LHCN-M2 (cell line): ENCODE data around the gene M1AP. TPM values are rescaled to one million over a fixed set of nuclear protein-coding genes. Genes with fewer than 3 reads are reported as not detected.
"Not testable (repeated sequence)": the region's sequence is repeated elsewhere in the genome, so short reads cannot be mapped to it uniquely, and the experiment has no call there.

Source experiments
- DNase-seq: peaks from one replicate; pipeline ENCODE4 v3.0.0-alpha.2; 2012; ENCODE audit warnings: low read depth
- total RNA-seq: library from RNA; depleted of rRNA; stranded (reverse); fragments of >200 nt; gene quantifications from 2 replicates; pipeline ENCODE4 v1.2.3, GENCODE V29; 2014

Gene M1AP
- total RNA-seq, 1 experiment from 2014 or later = not detected

GRCh38 chr2:74566076-74566753, 81.9 kb downstream of the M1AP start:
- no peak for DNase-seq

GRCh38 chr2:74564222-74564621, 83.9 kb downstream of the M1AP start:
- no peak for DNase-seq

- DNase-seq = no peak
Measured at GRCh38 chr2:74562126-74562775, 85.9 kb downstream of the M1AP start.

- not testable (repeated sequence) for DNase-seq
Measured at GRCh38 chr2:74561022-74561421, 87.1 kb downstream of the M1AP start.

- DNase-seq = no peak
Measured at GRCh38 chr2:74560591-74560990, 87.5 kb downstream of the M1AP start.

- DNase-seq = no peak
Measured at GRCh38 chr2:74559912-74560311, 88.2 kb downstream of the M1AP start.

GRCh38 chr2:74558284-74559230, 89.6 kb downstream of the M1AP start:
- DNase-seq = no peak

GRCh38 chr2:74556831-74557370, 91.2 kb downstream of the M1AP start:
- DNase-seq = no peak

- DNase-seq = no peak
Measured at GRCh38 chr2:74556159-74556558, 92.0 kb downstream of the M1AP start.

GRCh38 chr2:74555610-74556103, 92.5 kb downstream of the M1AP start:
- no peak for DNase-seq

GRCh38 chr2:74554820-74555531, 93.2 kb downstream of the M1AP start:
- DNase-seq = peak; percentile 28

GRCh38 chr2:74553892-74554819, 94.0 kb downstream of the M1AP start, which contains the start of the genes DOK1 and LOXL3:
Gene DOK1 (plus strand): TSS chr2:74554720. CDS start chr2:74554755, 35 bp downstream.
Gene LOXL3 (minus strand): TSS chr2:74553942. CDS start chr2:74552634, 1,308 bp downstream.
- DNase-seq = peak; percentile 80

GRCh38 chr2:74552914-74553811, 95.0 kb downstream of the M1AP start:
- DNase-seq = peak; percentile 32

- no peak for DNase-seq
Measured at GRCh38 chr2:74551942-74552913, 95.9 kb downstream of the M1AP start.

- DNase-seq = no peak
Measured at GRCh38 chr2:74551530-74551929, 96.6 kb downstream of the M1AP start.

GRCh38 chr2:74550231-74550630, 97.9 kb downstream of the M1AP start:
- DNase-seq = no peak
